IPS DF 4.7 (cell line): ENCODE results near the gene HIPK1.
"Not testable (repeated sequence)": the region's sequence is repeated elsewhere in the genome, so short reads cannot be mapped to it uniquely, and the experiment has no call there.

ENCODE experiments used
- DNase-seq: peaks from one replicate; pipeline ENCODE4 v3.0.0-alpha.2; 2013; ENCODE audit warnings: low spot score; ENCODE audit errors: extremely low read depth

The HIPK1 gene

DNA sequence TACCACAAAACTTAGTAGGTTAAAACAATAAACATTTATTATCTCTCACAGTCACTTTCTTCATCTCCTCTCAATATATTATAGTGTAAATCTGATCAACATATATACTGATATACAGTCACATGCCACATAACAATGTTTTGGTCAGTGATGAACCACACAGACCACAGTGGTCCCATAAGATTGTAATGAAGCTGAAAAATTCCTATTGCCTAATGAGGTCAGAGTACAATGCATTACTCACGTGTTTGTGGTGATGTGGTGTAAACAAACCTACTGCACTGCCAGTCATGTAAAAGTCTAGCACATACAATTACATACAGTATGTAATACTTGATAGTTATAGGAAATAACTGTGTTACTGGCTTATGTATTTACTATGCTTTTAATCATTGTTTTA is 80.3 kb downstream of the HIPK1 start:
- DNase-seq = no peak

GRCh38 chr1:114010433-114011184 is 81.5 kb downstream of the HIPK1 start:
- DNase-seq = no peak

DNA sequence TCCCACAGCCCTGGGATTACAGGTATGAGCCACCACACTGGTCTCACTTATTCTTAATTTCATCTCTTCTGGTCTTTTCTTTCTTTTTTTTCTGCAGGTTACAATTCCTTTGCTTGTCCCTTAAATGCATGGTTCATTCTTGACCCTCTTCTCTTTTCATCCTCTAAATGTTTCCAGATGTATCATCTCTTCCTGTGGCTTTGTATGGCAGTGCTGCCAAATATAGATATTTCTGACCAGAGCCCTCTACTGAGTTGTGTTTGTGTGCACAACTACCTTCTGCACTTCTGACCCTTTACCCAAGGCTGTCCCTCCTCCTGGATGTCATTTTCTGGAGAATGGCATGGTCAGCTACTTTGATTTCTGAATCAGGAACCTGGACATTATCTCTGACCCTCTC is 82.7 kb downstream of the HIPK1 start:
- no peak for DNase-seq

GRCh38 chr1:114015075-114015474 is 86.0 kb downstream of the HIPK1 start:
- DNase-seq = no peak

DNA sequence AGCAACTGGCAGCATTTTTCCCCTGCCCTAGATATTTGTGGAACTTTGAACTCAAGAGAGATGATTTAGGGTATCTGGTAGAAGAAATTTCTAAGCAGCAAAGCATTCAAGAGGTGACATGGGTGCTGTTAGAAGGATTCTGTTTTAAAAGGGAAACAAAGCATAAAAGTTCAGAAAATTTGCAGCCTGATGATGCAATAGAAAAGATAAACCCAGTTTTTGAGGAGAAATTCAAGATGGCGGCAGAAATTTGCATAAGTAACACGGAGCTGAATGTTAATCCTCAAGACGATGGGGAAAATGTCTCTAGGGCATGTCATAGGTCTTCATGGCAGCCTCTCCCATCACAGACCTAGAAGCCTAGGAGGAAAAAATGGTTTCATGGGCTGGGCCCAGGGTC is 90.6 kb downstream of the HIPK1 start:
- DNase-seq = not testable (repeated sequence)

GRCh38 chr1:114021665-114022099 is 92.6 kb downstream of the HIPK1 start:
- DNase-seq = no peak

DNA sequence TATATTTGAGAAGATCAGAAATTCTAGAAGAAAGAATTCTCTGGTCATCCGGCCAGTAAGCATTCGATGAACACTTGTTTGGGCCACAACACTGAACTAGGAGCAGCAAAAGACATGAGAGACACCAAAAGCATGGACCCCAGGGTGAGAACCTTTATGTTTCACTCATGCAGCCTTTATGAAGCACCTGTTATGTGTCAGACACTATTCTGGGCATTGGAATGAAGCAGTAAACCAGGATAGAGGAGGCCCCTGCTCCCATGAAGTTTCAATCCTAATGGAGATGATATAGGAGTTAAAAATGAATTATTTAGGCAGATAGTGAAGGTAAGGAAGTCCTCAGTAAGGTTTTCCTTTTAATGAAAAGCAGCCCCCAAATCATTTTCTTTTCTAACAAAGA is 93.8 kb downstream of the HIPK1 start:
- DNase-seq = no peak

- DNase-seq = no peak
Observed at GRCh38 chr1:114023377-114023776, 94.3 kb downstream of the HIPK1 start.

- DNase-seq = no peak
Observed at GRCh38 chr1:114024049-114024448, 94.9 kb downstream of the HIPK1 start.

DNA sequence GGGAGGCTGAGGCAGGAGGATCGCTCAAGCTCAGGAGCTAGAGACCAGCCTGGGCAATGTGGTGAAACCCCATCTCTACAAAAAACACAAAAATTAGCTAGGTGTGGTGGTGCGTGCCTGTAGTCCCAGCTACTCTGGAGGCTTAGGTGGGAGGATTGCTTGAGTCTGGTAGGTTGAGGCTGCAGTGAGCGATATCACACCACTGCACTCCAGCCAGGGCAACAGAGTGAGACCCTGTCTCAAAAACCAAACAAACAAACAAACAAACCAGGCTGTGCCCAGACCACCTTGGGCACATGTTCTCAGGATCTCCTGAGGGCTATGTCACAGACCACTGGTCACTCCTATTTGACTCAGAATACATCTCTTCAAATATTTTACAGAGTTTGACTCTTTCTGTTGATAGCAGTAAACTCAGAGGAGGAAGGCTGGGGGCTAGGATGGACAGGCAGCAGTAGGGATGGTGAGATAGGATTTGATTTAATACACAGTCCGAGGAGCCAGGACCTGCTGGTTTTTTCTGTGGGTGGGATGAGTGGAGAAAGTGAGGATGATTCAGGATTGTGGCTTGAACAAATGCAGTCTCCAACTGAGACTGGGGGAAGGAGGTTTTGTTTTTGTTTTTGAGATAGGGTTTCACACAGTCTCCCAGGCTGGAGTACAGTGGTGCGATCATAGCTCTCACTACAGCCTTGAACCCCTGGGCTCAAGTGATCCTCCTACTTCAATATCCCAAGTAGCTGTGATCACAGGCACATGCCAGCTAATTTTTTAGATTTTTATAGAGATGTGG is 96.7 kb downstream of the HIPK1 start:
- DNase-seq = no peak

- no peak for DNase-seq
Observed at GRCh38 chr1:114026797-114027196, 97.7 kb downstream of the HIPK1 start.
